ENCODE data around the gene ITPRIP.

The ITPRIP gene

DNA sequence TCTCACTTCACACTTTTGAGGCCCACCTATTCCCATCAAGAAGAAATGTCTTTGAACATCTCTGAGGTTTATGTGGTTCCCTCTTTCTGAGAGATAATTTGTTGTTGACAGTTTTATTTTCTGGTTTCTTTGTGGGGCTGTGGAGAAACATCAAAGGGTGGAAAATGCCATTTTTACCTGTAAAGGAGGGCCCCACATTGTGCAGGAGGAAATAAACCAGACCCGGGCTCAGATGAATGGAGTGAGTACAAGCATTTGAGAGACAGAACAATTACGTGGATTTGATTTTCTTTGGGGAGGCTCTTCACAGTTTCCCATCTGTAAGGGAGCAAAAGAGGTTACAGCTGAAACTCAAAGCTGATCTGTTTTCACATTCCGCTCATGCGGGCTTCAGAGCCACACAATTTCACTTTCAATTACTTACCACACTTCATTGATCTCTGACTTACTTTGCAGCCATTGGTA, 29.8 kb downstream of the ITPRIP start:
- no peaks in the 10 kb centered on the region for H3K27me3 ChIP-seq (ENCODE audit: control insufficient read depth in 3 of 3, insufficient read depth in 3 of 3, low read depth in 1 of 3, low read length in 3 of 3)
- no peak overlapping the region for H2BK120ac ChIP-seq (ENCODE audit: low read depth, low read length)
- no peak overlapping the region for H4K91ac ChIP-seq (ENCODE audit: low read depth, low read length, poor library complexity)
- H3K36me3 ChIP-seq (replicated peaks in 1 of 2; ENCODE audit: control insufficient read depth in 2 of 2, insufficient read depth in 2 of 2, low read length in 2 of 2): peaks cover 2 to 44% of the 10 kb centered on the region in 2 donors
- no peak overlapping the region for H2BK5ac ChIP-seq (ENCODE audit: low read length)
- no peak overlapping the region for H3K18ac ChIP-seq (ENCODE audit: low read length)
- no peak for DNase-seq (ENCODE audit: low spot score)
- H2AK5ac ChIP-seq (ENCODE audit: low read depth, low read length): no peak overlapping the region
- H3K9me3 ChIP-seq (replicated peaks in 1 of 2; ENCODE audit: control insufficient read depth in 2 of 2, insufficient read depth in 1 of 2, low read depth in 1 of 2, low read length in 2 of 2): peaks cover 4 to 5% of the 10 kb centered on the region in 2 donors
- H3K4me1 ChIP-seq (ENCODE audit: control insufficient read depth in 2 of 2, insufficient read depth in 1 of 2, low read depth in 1 of 2, low read length in 2 of 2): peaks cover 10 to 12% of the 10 kb centered on the region in 2 donors
- no peak overlapping the region for H3K4me2 ChIP-seq (ENCODE audit: insufficient read depth, low read length, poor library complexity, severe bottlenecking)
- WGBS, 2 donors (ENCODE audit: extremely low coverage in 2 of 2, insufficient read length in 2 of 2, insufficient replicate concordance in 1 of 2): no CpG with 5 or more reads among the region's 4 CpGs
- H3K4me3 ChIP-seq (ENCODE audit: low read length in 2 of 2): no peak overlapping the region
- no peak overlapping the region for H4K8ac ChIP-seq (ENCODE audit: low read depth, low read length)
- H3K27ac ChIP-seq (replicated peaks; ENCODE audit: low read length): no peak overlapping the region
- no peak overlapping the region for H3K14ac ChIP-seq (ENCODE audit: low read length)
- H3K4ac ChIP-seq (ENCODE audit: low read length): no peak overlapping the region
- no peak overlapping the region for H2AFZ ChIP-seq (ENCODE audit: low read length)
- H2BK15ac ChIP-seq (ENCODE audit: low read length): no peak overlapping the region
- peaks cover 1% of the 10 kb centered on the region for H3K79me1 ChIP-seq (ENCODE audit: low read depth, low read length)
- H3K9ac ChIP-seq (ENCODE audit: low read depth, low read length, poor library complexity): no peak overlapping the region
- H2BK12ac ChIP-seq (ENCODE audit: low read length): no peak overlapping the region
- H3K23ac ChIP-seq (ENCODE audit: low read depth, low read length, poor library complexity): no peak overlapping the region

- H3K9ac ChIP-seq (ENCODE audit: low read depth, low read length, poor library complexity): no peak overlapping the region
- H2BK12ac ChIP-seq (ENCODE audit: low read length): no peak overlapping the region
- H2BK5ac ChIP-seq (ENCODE audit: low read length): no peak overlapping the region
- H2BK120ac ChIP-seq (ENCODE audit: low read depth, low read length): no peak overlapping the region
- H3K4me1 ChIP-seq (ENCODE audit: control insufficient read depth in 2 of 2, insufficient read depth in 1 of 2, low read depth in 1 of 2, low read length in 2 of 2): peaks cover 10 to 12% of the 10 kb centered on the region in 2 donors
- no peak overlapping the region for H4K8ac ChIP-seq (ENCODE audit: low read depth, low read length)
- no peak overlapping the region for H2BK15ac ChIP-seq (ENCODE audit: low read length)
- no peak overlapping the region for H2AFZ ChIP-seq (ENCODE audit: low read length)
- H3K27ac ChIP-seq (replicated peaks; ENCODE audit: low read length): no peak overlapping the region
- no peaks in the 10 kb centered on the region for H3K27me3 ChIP-seq (ENCODE audit: control insufficient read depth in 3 of 3, insufficient read depth in 3 of 3, low read depth in 1 of 3, low read length in 3 of 3)
- H2AK5ac ChIP-seq (ENCODE audit: low read depth, low read length): no peak overlapping the region
- H3K14ac ChIP-seq (ENCODE audit: low read length): no peak overlapping the region
- H3K9me3 ChIP-seq (replicated peaks in 1 of 2; ENCODE audit: control insufficient read depth in 2 of 2, insufficient read depth in 1 of 2, low read depth in 1 of 2, low read length in 2 of 2): peaks cover 4 to 5% of the 10 kb centered on the region in 2 donors
- H3K18ac ChIP-seq (ENCODE audit: low read length): no peak overlapping the region
- H3K36me3 ChIP-seq (replicated peaks in 1 of 2; ENCODE audit: control insufficient read depth in 2 of 2, insufficient read depth in 2 of 2, low read length in 2 of 2): peaks cover 0 to 37% of the 10 kb centered on the region in 2 donors
- no CpG with 5 or more reads among the region's 10 CpGs for WGBS, 2 donors (ENCODE audit: extremely low coverage in 2 of 2, insufficient read length in 2 of 2, insufficient replicate concordance in 1 of 2)
- no peak for DNase-seq (ENCODE audit: low spot score)
- no peaks in the 10 kb centered on the region for H3K79me1 ChIP-seq (ENCODE audit: low read depth, low read length)
- no peak overlapping the region for H3K4ac ChIP-seq (ENCODE audit: low read length)
- no peak overlapping the region for H3K23ac ChIP-seq (ENCODE audit: low read depth, low read length, poor library complexity)
- no peak overlapping the region for H4K91ac ChIP-seq (ENCODE audit: low read depth, low read length, poor library complexity)
- H3K4me2 ChIP-seq (ENCODE audit: insufficient read depth, low read length, poor library complexity, severe bottlenecking): no peak overlapping the region
- no peak overlapping the region for H3K4me3 ChIP-seq (ENCODE audit: low read length in 2 of 2)
Observed at GRCh38 chr10:104307576-104308438, 30.5 kb downstream of the ITPRIP start.

DNA sequence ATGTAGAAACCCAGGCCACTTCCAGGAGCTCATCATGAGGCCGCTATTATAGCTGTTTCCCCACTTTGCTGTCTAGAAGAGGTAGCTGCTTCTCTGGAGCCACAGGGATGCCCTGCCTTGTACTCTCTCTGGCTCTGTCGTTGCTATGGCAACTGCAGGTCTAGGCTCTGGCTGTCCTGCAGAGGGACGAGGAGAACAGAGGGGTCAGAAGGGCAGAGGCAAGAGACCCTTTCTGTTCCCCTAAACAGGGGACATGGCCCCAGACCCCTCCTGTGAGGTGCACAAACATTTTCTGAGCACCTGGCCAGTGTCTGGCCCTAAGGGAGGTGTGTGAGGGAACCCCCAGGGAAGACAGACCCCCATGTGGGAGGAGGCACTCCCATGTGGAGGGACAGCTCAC, 31.4 kb downstream of the ITPRIP start:
- H3K14ac ChIP-seq (ENCODE audit: low read length): no peak overlapping the region
- no peaks in the 10 kb centered on the region for H3K79me1 ChIP-seq (ENCODE audit: low read depth, low read length)
- no peak overlapping the region for H2BK12ac ChIP-seq (ENCODE audit: low read length)
- H2BK15ac ChIP-seq (ENCODE audit: low read length): no peak overlapping the region
- no peak overlapping the region for H2BK5ac ChIP-seq (ENCODE audit: low read length)
- peaks cover 4 to 5% of the 10 kb centered on the region in 2 donors for H3K9me3 ChIP-seq (replicated peaks in 1 of 2; ENCODE audit: control insufficient read depth in 2 of 2, insufficient read depth in 1 of 2, low read depth in 1 of 2, low read length in 2 of 2)
- H3K4me2 ChIP-seq (ENCODE audit: insufficient read depth, low read length, poor library complexity, severe bottlenecking): no peak overlapping the region
- H2BK120ac ChIP-seq (ENCODE audit: low read depth, low read length): no peak overlapping the region
- H4K91ac ChIP-seq (ENCODE audit: low read depth, low read length, poor library complexity): no peak overlapping the region
- H3K27me3 ChIP-seq (ENCODE audit: control insufficient read depth in 3 of 3, insufficient read depth in 3 of 3, low read depth in 1 of 3, low read length in 3 of 3): no peaks in the 10 kb centered on the region
- H3K23ac ChIP-seq (ENCODE audit: low read depth, low read length, poor library complexity): no peak overlapping the region
- H3K36me3 ChIP-seq (replicated peaks in 1 of 2; ENCODE audit: control insufficient read depth in 2 of 2, insufficient read depth in 2 of 2, low read length in 2 of 2): peaks cover 0 to 28% of the 10 kb centered on the region in 2 donors
- no peak overlapping the region for H3K4ac ChIP-seq (ENCODE audit: low read length)
- no peak overlapping the region for H3K9ac ChIP-seq (ENCODE audit: low read depth, low read length, poor library complexity)
- no CpG with 5 or more reads among the region's 3 CpGs for WGBS, 2 donors (ENCODE audit: extremely low coverage in 2 of 2, insufficient read length in 2 of 2, insufficient replicate concordance in 1 of 2)
- H4K8ac ChIP-seq (ENCODE audit: low read depth, low read length): no peak overlapping the region
- H3K4me3 ChIP-seq (ENCODE audit: low read length in 2 of 2): no peak overlapping the region
- peaks cover 10 to 12% of the 10 kb centered on the region in 2 donors for H3K4me1 ChIP-seq (ENCODE audit: control insufficient read depth in 2 of 2, insufficient read depth in 1 of 2, low read depth in 1 of 2, low read length in 2 of 2)
- H3K18ac ChIP-seq (ENCODE audit: low read length): no peak overlapping the region
- no peak for DNase-seq (ENCODE audit: low spot score)
- no peak overlapping the region for H3K27ac ChIP-seq (replicated peaks; ENCODE audit: low read length)
- H2AK5ac ChIP-seq (ENCODE audit: low read depth, low read length): no peak overlapping the region
- no peak overlapping the region for H2AFZ ChIP-seq (ENCODE audit: low read length)

GRCh38 chr10:104304927-104305326, 33.3 kb downstream of the ITPRIP start:
- no peak overlapping the region for H3K27ac ChIP-seq (replicated peaks; ENCODE audit: low read length)
- H3K9me3 ChIP-seq (replicated peaks in 1 of 2; ENCODE audit: control insufficient read depth in 2 of 2, insufficient read depth in 1 of 2, low read depth in 1 of 2, low read length in 2 of 2): peaks cover 0 to 5% of the 10 kb centered on the region in 2 donors
- no peak overlapping the region for H2BK120ac ChIP-seq (ENCODE audit: low read depth, low read length)
- H3K14ac ChIP-seq (ENCODE audit: low read length): no peak overlapping the region
- no peak overlapping the region for H3K23ac ChIP-seq (ENCODE audit: low read depth, low read length, poor library complexity)
- no peak overlapping the region for H4K91ac ChIP-seq (ENCODE audit: low read depth, low read length, poor library complexity)
- H2AK5ac ChIP-seq (ENCODE audit: low read depth, low read length): no peak overlapping the region
- no peak overlapping the region for H4K8ac ChIP-seq (ENCODE audit: low read depth, low read length)
- peaks cover 0 to 8% of the 10 kb centered on the region in 2 donors for H3K36me3 ChIP-seq (replicated peaks in 1 of 2; ENCODE audit: control insufficient read depth in 2 of 2, insufficient read depth in 2 of 2, low read length in 2 of 2)
- no peak overlapping the region for H3K4me2 ChIP-seq (ENCODE audit: insufficient read depth, low read length, poor library complexity, severe bottlenecking)
- no peak overlapping the region for H2BK15ac ChIP-seq (ENCODE audit: low read length)
- H3K79me1 ChIP-seq (ENCODE audit: low read depth, low read length): no peaks in the 10 kb centered on the region
- no peak overlapping the region for H3K4me3 ChIP-seq (ENCODE audit: low read length in 2 of 2)
- no peak overlapping the region for H2AFZ ChIP-seq (ENCODE audit: low read length)
- DNase-seq (ENCODE audit: low spot score): no peak
- H3K18ac ChIP-seq (ENCODE audit: low read length): no peak overlapping the region
- no peak overlapping the region for H3K4ac ChIP-seq (ENCODE audit: low read length)
- no peaks in the 10 kb centered on the region for H3K27me3 ChIP-seq (ENCODE audit: control insufficient read depth in 3 of 3, insufficient read depth in 3 of 3, low read depth in 1 of 3, low read length in 3 of 3)
- no peak overlapping the region for H3K9ac ChIP-seq (ENCODE audit: low read depth, low read length, poor library complexity)
- no peak overlapping the region for H2BK5ac ChIP-seq (ENCODE audit: low read length)
- WGBS, 2 donors (ENCODE audit: extremely low coverage in 2 of 2, insufficient read length in 2 of 2, insufficient replicate concordance in 1 of 2): no CpG with 5 or more reads among the region's 8 CpGs
- H3K4me1 ChIP-seq (ENCODE audit: control insufficient read depth in 2 of 2, insufficient read depth in 1 of 2, low read depth in 1 of 2, low read length in 2 of 2): peaks cover 10 to 25% of the 10 kb centered on the region in 2 donors
- no peak overlapping the region for H2BK12ac ChIP-seq (ENCODE audit: low read length)
